Adipose tissue (tissue), 3 donors: Measurements from ENCODE around the gene OR6B1. TPM values are rescaled to one million over a fixed set of nuclear protein-coding genes. Genes with fewer than 3 reads are reported as not detected.
"Not testable (repeated sequence)": the region's sequence is repeated elsewhere in the genome, so short reads cannot be mapped to it uniquely, and the experiment has no call there.

Source experiments
- H3K27ac ChIP-seq: one replicate; pipeline ENCODE4 v1.5.1; 2013; ENCODE audit warnings: low read depth, low read length
- WGBS, 3 donors: extraction: QIAGEN DNeasy Blood & Tissue Kit; methylation state at CpG; one replicate each; pipeline ENCODE4 v1.1.7; 2013; 5-methylcytosine and 5-hydroxymethylcytosine counted together
- polyA plus RNA-seq, 3 donors: library from polyadenylated mRNA; stranded (reverse); fragments of 200-250 nt; gene quantifications; one replicate each; pipeline ENCODE4 v1.2.3, GENCODE V29; 2013
- donor health status: healthy with polysubstance abuse.
- donor health status: Bipolar disorder and iron deficiency.
- donor health status: healthy.

OR6B1 gene
- polyA plus RNA-seq, 3 donors, result 0.03 TPM; not detected in 2

DNA sequence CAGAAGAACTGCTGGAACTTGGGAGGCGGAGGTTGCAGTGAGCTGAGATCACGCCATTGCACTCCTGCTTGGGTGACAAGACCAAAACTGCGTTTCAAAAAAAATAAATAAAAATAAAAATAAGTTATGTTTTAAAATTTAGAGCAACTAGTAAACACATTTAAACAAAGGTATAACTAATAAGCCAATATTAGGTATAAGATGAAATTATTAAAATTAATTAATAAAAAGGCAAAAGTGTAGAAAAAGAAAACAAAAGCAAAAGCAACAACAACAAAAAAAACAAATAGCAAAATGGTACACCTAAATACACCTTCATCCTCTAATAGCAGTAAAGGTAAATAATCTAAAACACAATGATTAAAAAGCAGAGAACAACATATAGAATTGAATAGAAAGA, 6.2 kb upstream of the OR6B1 start:
- no peak overlapping the region for H3K27ac ChIP-seq
- WGBS, 3 donors, result 96 to 97% (median 97%) methylated on average over 3 of the region's 3 CpGs

- 73 to 81% (median 74%) methylated on average over 3 of the region's 3 CpGs for WGBS, 3 donors
- H3K27ac ChIP-seq, result no peak overlapping the region
These were observed 1.4 kb downstream of the OR6B1 start for GRCh38 chr7:144001543-144001942.

DNA sequence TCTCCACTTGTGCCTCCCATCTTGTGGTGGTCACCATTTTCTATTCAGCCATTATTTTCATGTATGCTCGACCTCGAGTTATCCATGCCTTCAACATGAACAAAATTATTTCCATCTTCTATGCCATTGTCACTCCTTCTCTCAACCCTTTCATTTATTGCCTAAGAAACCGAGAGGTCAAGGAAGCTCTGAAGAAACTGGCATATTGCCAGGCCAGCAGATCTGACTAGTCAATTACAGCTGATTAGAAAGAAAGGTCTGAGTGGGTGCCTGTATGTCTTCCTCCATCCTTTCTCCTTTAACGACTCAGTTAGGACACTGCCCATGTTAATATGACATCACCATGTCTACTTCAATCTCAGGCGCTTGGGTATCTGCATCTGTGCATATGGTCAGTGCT, 4.6 kb downstream of the OR6B1 start:
- H3K27ac ChIP-seq, result no peak overlapping the region
- 77 to 80% (median 79%) methylated on average over 5 of the region's 5 CpGs for WGBS, 3 donors

DNA sequence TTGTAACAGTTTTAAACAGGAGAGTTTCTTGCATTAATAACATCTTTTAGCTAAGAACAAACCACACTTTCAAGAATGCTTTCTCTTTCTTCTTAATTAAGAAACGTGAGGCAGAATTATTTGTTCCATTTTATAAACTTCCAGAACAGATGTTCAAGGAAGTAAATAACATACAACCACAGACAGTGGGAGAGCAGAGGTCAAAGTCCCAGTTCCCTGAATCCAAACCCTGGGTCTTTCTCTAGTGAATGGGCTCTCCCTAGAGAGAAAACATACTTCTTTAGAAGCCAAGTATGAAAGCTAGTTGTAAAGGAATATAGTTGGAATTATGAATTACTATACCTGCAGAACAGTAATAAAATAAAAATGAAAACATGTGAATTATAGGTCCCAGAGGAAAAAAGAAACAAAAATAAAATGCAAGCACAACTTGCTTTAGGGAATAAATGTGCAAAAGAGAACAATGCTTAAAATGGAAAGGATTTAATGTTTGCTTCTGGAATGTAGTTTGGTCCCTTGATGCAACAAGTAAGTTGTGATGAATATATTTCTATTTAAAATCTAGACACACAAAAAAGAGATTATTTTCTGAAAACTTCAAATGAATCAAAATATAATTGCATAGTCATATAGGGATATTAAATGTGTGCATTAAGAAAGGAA, 6.0 kb downstream of the OR6B1 start:
- 25 to 35% (median 34%) methylated on average over 1 of the region's 1 CpG for WGBS, 3 donors

GRCh38 chr7:144006692-144007042, 6.5 kb downstream of the OR6B1 start:
- WGBS, 3 donors, result 89 to 100% (median 91%) methylated on average over 1 of the region's 1 CpG
- H3K27ac ChIP-seq, result no peak overlapping the region

More for the DNA sequence above, 6.0 kb downstream of the OR6B1 start:
- H3K27ac ChIP-seq, result no peak overlapping the region

DNA sequence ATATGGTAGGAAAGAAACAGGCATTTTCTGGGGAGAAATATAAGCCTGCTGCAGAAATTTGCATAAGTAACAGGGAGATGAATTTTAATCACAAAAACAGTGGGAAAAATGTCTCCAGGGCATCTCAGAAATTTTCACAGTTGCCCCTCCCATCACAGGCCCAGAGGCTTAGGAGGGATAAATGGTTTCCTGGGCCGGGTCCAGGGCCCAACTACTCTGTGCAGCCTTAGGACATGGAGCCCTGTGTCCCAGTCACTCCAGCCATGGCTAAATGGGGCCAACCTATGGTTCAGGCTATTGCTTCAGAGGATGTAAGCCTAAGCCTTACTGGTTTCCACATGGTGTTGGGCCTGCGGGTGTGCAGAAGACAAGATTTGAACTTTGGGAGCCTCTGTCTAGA, 9.2 kb downstream of the OR6B1 start:
- 72 to 85% (median 85%) methylated on average over 2 of the region's 2 CpGs for WGBS, 3 donors
- H3K27ac ChIP-seq, result no peak overlapping the region

GRCh38 chr7:144010061-144010460, 9.9 kb downstream of the OR6B1 start:
- not testable (repeated sequence) for H3K27ac ChIP-seq

GRCh38 chr7:144010821-144011220, 10.7 kb downstream of the OR6B1 start:
- not testable (repeated sequence) for H3K27ac ChIP-seq
- WGBS, 3 donors, result 68 to 80% (median 71%) methylated on average over 1 of the region's 1 CpG

DNA sequence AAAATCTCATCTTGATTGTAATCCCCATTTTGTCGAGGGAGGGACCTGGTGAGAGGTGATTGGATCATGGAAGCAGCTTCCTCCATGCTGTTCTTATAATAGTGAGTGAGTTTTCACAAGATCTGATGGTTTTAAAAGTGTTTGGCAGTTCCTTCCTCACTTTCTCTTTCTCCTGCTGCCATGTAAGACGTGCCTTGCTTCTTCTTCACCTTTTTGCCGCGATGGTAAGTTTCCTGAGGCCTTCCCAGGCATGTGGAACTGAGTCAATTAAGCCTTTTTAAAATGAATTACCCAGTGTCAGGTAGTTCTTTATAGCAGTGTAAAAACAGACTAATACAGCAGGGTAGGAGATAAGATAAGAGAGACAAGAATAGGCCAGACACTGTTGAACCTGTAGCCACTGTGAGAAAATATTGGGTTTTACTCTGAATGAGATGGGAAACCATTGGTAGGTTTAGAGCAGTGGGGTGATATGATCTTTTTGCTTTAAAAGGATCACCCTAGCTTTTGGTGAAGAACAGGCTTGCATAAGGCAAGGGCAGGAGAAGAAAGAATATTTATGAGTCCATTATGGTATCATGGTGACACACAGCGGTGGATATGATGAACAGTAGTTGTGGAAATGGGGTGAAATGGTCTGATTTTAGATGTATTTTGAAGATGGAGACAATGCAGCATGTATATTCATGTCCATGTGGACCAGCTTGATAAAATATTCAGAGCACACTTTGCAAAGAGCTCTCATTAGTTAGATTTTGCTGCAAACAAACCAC, 11.5 kb downstream of the OR6B1 start:
- WGBS, 3 donors, result 67 to 87% (median 79%) methylated on average over 5 of the region's 5 CpGs

DNA sequence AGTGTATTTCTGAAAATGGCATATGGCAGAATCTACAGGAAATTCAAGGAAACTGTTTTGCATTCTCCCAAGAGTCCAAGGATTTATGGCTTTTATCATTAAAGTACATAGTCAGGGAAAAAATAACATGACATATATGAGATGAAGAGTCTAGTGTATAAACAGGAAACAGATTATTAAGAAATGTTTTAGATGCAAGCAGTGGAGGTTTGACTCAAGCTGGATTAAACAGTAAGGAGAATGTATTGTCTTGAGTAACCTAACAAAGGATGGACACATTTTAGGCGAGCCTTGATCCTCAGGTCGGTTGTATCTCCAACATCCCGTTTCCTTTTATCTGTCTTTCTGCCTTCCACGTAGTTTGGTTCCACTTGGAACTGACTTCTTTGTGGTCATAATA, 17.9 kb downstream of the OR6B1 start:
- WGBS, 3 donors, result 58 to 88% (median 73%) methylated on average over 4 of the region's 4 CpGs
- H3K27ac ChIP-seq, result no peak overlapping the region

More for the DNA sequence above, 11.5 kb downstream of the OR6B1 start:
- no peak overlapping the region for H3K27ac ChIP-seq

- 44 to 66% (median 52%) methylated on average over 2 of the region's 2 CpGs for WGBS, 3 donors
These were observed 19.3 kb downstream of the OR6B1 start for GRCh38 chr7:144019457-144019856.

GRCh38 chr7:144020340-144020739, 20.2 kb downstream of the OR6B1 start:
- no peak overlapping the region for H3K27ac ChIP-seq
- WGBS, 3 donors, result 23 to 63% (median 42%) methylated on average over 3 of the region's 3 CpGs

More at GRCh38 chr7:144019457-144019856, 19.3 kb downstream of the OR6B1 start:
- H3K27ac ChIP-seq, result no peak overlapping the region

DNA sequence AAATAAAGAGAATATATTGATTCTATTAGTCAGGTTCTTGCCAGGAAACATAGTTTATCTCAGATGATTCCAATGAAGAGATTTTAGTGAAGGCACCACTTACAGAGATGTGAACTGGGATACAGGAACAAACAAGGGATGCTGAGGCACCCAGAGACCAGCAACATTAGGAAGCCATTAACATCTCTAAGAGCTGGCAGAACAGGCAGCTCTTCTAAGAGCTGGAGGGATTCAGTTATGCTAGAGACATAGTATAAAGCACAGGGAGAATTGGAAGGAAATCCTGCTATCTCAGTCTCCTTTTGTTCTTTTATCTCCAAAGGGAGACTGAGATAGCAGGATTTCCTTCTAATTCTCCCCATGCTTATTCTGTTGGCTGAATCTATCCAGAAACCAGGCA, 22.0 kb downstream of the OR6B1 start:
- no peak overlapping the region for H3K27ac ChIP-seq

GRCh38 chr7:144023171-144023827, 23.2 kb downstream of the OR6B1 start:
- 84 to 86% (median 86%) methylated on average over 4 of the region's 4 CpGs for WGBS, 3 donors
- H3K27ac ChIP-seq, result no peak overlapping the region

- WGBS, 3 donors, result 80 to 83% (median 82%) methylated on average over 3 of the region's 3 CpGs
- H3K27ac ChIP-seq, result no peak overlapping the region
These were observed 24.1 kb downstream of the OR6B1 start for GRCh38 chr7:144024213-144024612.

- 57 to 65% (median 64%) methylated on average over 4 of the region's 4 CpGs for WGBS, 3 donors
- H3K27ac ChIP-seq, result no peak overlapping the region
These were observed 26.2 kb downstream of the OR6B1 start for GRCh38 chr7:144026203-144026883.

DNA sequence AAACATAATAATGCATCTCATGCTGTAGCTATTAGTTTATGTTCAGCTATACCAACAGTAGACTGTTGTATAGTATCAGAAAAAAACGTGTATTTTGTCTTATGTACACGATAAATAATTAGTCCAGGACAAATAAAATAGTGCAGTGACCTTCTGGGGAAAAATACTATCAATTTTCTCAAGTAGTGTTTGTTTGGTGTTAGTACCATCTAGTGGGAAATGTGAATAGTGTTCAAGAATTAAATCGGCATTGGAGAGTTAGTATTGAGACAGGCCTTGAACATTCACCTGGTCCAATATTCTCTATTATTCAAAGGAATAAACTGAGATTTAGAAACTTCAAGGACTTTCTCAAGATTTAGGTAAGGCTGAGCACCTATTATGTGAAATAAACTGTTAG, 26.9 kb downstream of the OR6B1 start:
- no peak overlapping the region for H3K27ac ChIP-seq
- WGBS, 3 donors, result 4 to 23% (median 17%) methylated on average over 3 of the region's 3 CpGs

- 62 to 85% (median 73%) methylated on average over 1 of the region's 1 CpG for WGBS, 3 donors
- H3K27ac ChIP-seq, result no peak overlapping the region
These were observed 27.9 kb downstream of the OR6B1 start for GRCh38 chr7:144027974-144028373.

DNA sequence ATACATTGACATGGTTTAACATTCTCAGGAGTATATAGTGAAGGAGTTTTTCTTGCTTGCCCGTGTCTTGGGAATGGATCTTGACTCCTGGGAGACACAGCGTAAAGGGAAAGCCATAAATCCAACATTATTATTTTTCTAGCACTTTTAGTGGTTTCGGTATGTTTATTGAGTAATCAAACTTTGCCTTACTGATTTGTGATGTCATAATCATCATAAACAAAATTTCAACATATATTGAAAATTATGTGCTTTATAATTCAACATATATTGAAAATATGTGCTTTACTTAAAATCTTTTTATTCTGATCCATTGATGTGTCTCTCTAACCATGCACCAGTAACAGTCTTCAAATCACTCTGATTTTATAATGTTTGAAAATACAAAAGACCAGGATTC, 28.4 kb downstream of the OR6B1 start:
- WGBS, 3 donors, result 89 to 94% (median 89%) methylated on average over 3 of the region's 3 CpGs
- no peak overlapping the region for H3K27ac ChIP-seq
